HCT116 (cell line): ENCODE results near the gene NPHP3.
"Not testable (repeated sequence)": the region's sequence is repeated elsewhere in the genome, so short reads cannot be mapped to it uniquely, and the experiment has no call there.

Experiments
- CEBPB ChIP-seq: IDR thresholded peaks from 2 replicates; pipeline ENCODE4 v1.6.1; 2012; ENCODE audit warnings: low read depth
- CTCF ChIP-seq, 3 experiments: fragments of 200-600 bp in 1 of 3; sonication (generic) in 1 of 3; IDR thresholded peaks in 2 of 3; conservative IDR thresholded peaks in 1 of 3; 2 replicates each; pipeline ENCODE4 v1.5.1; 2012 to 2017; ENCODE audit warnings: low read depth in 2 of 3, low read length in 2 of 3, antibody characterized with exemption in 1 of 3, borderline replicate concordance in 1 of 3, control low read depth in 1 of 3, mild to moderate bottlenecking in 1 of 3, mixed read lengths in 1 of 3, mixed run types in 1 of 3, moderate library complexity in 1 of 3; ENCODE audit not compliant: insufficient read depth in 1 of 3
- EGR1 ChIP-seq: IDR thresholded peaks from 2 replicates; pipeline ENCODE4 v1.6.1; 2012; ENCODE audit warnings: low read depth
- ELF1 ChIP-seq: IDR thresholded peaks from 2 replicates; pipeline ENCODE4 v1.6.1; 2012; ENCODE audit warnings: low read depth, borderline replicate concordance
- EZH2 ChIP-seq: fragments of 200-600 bp; sonication (generic); IDR thresholded peaks from 2 replicates; pipeline ENCODE4 v1.6.1; 2017; ENCODE audit warnings: antibody characterized with exemption, mixed run types
- EZH2phosphoT487 ChIP-seq: fragments of 200-600 bp; IDR thresholded peaks from 2 replicates; pipeline ENCODE4 v1.6.1; 2018; ENCODE audit warnings: antibody characterized with exemption, borderline replicate concordance
- POLR2A ChIP-seq: IDR thresholded peaks from 2 replicates; pipeline ENCODE4 v1.7.0; 2011; ENCODE audit warnings: borderline replicate concordance; ENCODE audit not compliant: insufficient read depth, insufficient read length; ENCODE audit errors: extremely low read depth
- POLR2AphosphoS5 ChIP-seq: IDR thresholded peaks from 2 replicates; pipeline ENCODE4 v1.6.1; 2011; ENCODE audit warnings: mild to moderate bottlenecking, low read depth, low read length, moderate library complexity
- RAD21 ChIP-seq: IDR thresholded peaks from 2 replicates; pipeline ENCODE4 v1.6.1; 2012; ENCODE audit warnings: low read depth, mild to moderate bottlenecking
- SP1 ChIP-seq: IDR thresholded peaks from 2 replicates; pipeline ENCODE4 v1.6.1; 2012; ENCODE audit warnings: low read depth
- ZNF274 ChIP-seq: fragments of 200-500 bp; sonication (Bioruptor generic); IDR thresholded peaks from 2 replicates; pipeline ENCODE4 v1.6.1; 2014; ENCODE audit warnings: mild to moderate bottlenecking, low read depth, low read length, inconsistent platforms

GRCh38 chr3:132641427-132641826 lies 80.8 kb downstream of the NPHP3 start:
- not testable (repeated sequence) for TF ChIP-seq CTCF (IDR thresholded peaks at IDR 0.05 in 2 of 3, conservative IDR thresholded peaks at IDR 0.05 in 1 of 3; ENCODE audit: borderline replicate concordance in 1 of 3, insufficient read depth in 1 of 3, low read depth in 2 of 3, low read length in 2 of 3); POLR2A; SP1; POLR2AphosphoS5; EGR1; EZH2; CEBPB; ZNF274; RAD21; ELF1; EZH2phosphoT487
